Measurements from ENCODE around the gene RBM43. TPM values are rescaled to one million over a fixed set of nuclear protein-coding genes. Genes with fewer than 3 reads are reported as not detected.
"Not testable (repeated sequence)": the region's sequence is repeated elsewhere in the genome, so short reads cannot be mapped to it uniquely, and the experiment has no call there.

The RBM43 gene
- total RNA-seq, 2 donors from 2014 or later = 1.1 to 2.4 TPM

DNA sequence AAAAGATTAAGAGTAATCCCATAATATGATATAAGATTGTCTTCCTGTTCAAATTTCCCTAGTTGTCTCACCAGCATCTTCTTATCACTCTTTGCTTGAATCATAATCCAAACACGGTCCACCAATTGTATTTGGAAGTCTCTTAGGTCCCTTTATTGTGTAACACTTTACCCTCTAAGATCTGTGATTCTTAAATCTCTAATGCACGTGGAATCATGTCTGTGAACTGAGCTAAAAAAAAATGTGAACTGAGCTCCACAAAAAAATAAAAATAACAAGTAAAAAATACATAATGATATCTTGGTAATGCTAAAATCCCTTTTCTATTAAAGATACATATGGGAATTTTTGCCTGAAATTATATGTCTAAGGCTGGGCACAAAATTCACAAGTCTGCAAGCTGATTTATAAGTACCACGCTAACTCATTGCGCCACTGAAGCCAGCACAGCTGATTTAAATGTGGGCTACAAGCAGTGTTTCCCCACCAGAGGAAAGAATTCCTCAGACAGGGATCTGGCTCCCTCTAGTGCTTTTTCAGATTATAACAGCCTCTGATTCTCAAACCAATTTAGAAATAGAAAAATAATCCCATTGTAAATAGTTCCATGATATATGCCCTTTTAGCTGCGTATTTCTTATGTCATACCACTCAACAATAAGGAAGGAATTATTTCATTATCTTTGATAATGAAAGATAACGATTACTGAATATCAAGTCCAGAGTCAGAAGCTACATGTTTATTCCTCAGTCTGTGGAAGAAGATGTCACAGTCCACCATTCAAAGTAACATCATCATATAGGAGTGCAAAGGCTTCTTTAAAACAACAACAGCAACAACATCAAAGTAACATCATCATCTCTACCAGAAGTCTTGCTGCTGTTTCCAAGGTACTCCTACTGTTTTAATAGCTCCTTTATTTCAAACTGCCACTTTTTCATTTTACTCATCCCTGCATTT lies 22.9 kb downstream of the RBM43 start:
- H3K9ac ChIP-seq (ENCODE audit: extremely low read depth, low read length, poor library complexity, severe bottlenecking) = no peak overlapping the region
- TF ChIP-seq, protein P1, sequence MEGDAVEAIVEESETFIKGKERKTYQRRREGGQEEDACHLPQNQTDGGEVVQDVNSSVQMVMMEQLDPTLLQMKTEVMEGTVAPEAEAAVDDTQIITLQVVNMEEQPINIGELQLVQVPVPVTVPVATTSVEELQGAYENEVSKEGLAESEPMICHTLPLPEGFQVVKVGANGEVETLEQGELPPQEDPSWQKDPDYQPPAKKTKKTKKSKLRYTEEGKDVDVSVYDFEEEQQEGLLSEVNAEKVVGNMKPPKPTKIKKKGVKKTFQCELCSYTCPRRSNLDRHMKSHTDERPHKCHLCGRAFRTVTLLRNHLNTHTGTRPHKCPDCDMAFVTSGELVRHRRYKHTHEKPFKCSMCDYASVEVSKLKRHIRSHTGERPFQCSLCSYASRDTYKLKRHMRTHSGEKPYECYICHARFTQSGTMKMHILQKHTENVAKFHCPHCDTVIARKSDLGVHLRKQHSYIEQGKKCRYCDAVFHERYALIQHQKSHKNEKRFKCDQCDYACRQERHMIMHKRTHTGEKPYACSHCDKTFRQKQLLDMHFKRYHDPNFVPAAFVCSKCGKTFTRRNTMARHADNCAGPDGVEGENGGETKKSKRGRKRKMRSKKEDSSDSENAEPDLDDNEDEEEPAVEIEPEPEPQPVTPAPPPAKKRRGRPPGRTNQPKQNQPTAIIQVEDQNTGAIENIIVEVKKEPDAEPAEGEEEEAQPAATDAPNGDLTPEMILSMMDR (conservative IDR thresholded peaks at IDR 0.05) = peak; percentile 94
- DNase-seq = peak; percentile 67
- no peaks in the 10 kb centered on the region for H3K36me3 ChIP-seq (ENCODE audit: control insufficient read depth, insufficient read depth, low read length)
- no peak overlapping the region for H3K4me3 ChIP-seq (ENCODE audit: low read length)
- H3K27me3 Mint-ChIP-seq (ENCODE audit: insufficient read depth) = no peaks in the 10 kb centered on the region
- no peaks in the 10 kb centered on the region for H3K9me3 ChIP-seq (ENCODE audit: control insufficient read depth, low read length)
- WGBS, 2 experiments (ENCODE audit: insufficient coverage in 1 of 2, insufficient read length in 1 of 2) = 49 to 57% methylated on average over 3 to 5 of the region's 6 CpGs
- no peak overlapping the region for H3K27ac ChIP-seq (ENCODE audit: low read depth, low read length)
- no peak overlapping the region for H3K4me3 Mint-ChIP-seq
- no peaks in the 10 kb centered on the region for H3K4me1 Mint-ChIP-seq
- H3K4me1 ChIP-seq (ENCODE audit: control insufficient read depth, insufficient read depth, low read length) = no peaks in the 10 kb centered on the region
- H3K27me3 ChIP-seq (ENCODE audit: control insufficient read depth, insufficient read depth, low read length, poor library complexity, severe bottlenecking) = no peaks in the 10 kb centered on the region
- no peaks in the 10 kb centered on the region for H3K9me3 Mint-ChIP-seq
- no peak overlapping the region for H3K27ac Mint-ChIP-seq
- no peaks in the 10 kb centered on the region for H3K36me3 Mint-ChIP-seq (ENCODE audit: low read depth)

DNA sequence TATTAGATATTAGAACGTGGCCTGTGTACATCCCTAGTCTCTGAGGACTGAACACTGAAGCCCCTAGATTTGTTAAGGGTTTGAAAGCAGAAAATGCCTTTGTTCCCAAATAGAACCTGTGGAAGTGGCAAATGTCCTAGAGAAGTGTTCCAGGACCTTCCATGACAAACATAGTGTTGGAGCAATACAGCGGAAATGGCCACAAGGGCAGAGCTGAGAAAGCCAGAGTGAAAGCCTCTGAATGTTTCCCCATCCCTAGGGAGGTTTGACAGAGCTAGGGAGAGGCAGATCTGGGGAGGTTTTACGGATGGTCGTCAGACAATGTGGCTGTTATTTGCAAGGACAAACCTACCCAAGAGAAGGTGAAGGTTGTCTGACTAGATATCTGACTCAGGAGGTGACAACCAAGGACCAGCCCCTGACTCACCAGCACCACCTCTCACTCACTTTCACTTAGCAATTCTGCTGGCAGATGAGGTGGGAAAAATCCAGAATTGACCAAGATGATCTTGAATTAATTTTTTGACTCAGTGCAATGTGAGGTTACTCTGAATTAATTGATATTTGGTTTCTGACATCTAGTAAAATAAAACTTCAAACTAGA lies 24.1 kb downstream of the RBM43 start:
- TF ChIP-seq, protein P1 (conservative IDR thresholded peaks at IDR 0.05) = peak; percentile 9
- no peak for DNase-seq
- 84 to 100% methylated on average over 2 to 4 of the region's 4 CpGs for WGBS, 2 experiments (ENCODE audit: insufficient coverage in 1 of 2, insufficient read length in 1 of 2)
- Mint-ChIP-seq H3K36me3 (ENCODE audit: low read depth) (no peaks in the 10 kb centered on the region), H3K27me3 (ENCODE audit: insufficient read depth) (no peaks in the 10 kb centered on the region), H3K4me3 (no peak overlapping the region), H3K4me1 (no peaks in the 10 kb centered on the region), H3K9me3 (no peaks in the 10 kb centered on the region), H3K27ac (no peak overlapping the region)
- Histone ChIP-seq H3K27me3 (ENCODE audit: control insufficient read depth, insufficient read depth, low read length, poor library complexity, severe bottlenecking) (no peaks in the 10 kb centered on the region), H3K36me3 (ENCODE audit: control insufficient read depth, insufficient read depth, low read length) (no peaks in the 10 kb centered on the region), H3K9me3 (ENCODE audit: control insufficient read depth, low read length) (no peaks in the 10 kb centered on the region), H3K27ac (ENCODE audit: low read depth, low read length) (no peak overlapping the region), H3K4me3 (ENCODE audit: low read length) (no peak overlapping the region), H3K9ac (ENCODE audit: extremely low read depth, low read length, poor library complexity, severe bottlenecking) (no peak overlapping the region), H3K4me1 (ENCODE audit: control insufficient read depth, insufficient read depth, low read length) (no peaks in the 10 kb centered on the region)

DNA sequence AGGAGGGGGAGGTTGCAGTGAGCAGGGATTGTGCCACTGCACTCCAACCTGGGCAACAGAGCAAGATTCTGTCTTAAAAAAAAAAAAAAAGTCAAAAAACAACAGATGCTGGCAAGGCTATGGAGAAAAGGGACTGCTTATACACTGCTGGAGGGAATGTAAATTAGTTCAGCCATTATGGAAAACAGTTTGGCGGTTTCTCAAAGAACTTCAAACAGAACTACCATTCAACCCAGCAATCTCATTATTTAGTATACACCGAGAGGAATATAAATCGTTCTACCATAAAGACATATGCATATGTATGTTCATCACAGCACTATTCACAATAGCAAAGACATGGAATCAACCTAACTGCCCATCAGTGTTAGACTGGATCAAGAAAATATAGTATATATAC lies 27.9 kb downstream of the RBM43 start:
- H3K9me3 Mint-ChIP-seq; H3K9me3 ChIP-seq (ENCODE audit: control insufficient read depth, low read length); H3K36me3 ChIP-seq (ENCODE audit: control insufficient read depth, insufficient read depth, low read length); DNase-seq; H3K4me1 ChIP-seq (ENCODE audit: control insufficient read depth, insufficient read depth, low read length); H3K9ac ChIP-seq (ENCODE audit: extremely low read depth, low read length, poor library complexity, severe bottlenecking); H3K36me3 Mint-ChIP-seq (ENCODE audit: low read depth); H3K27me3 Mint-ChIP-seq (ENCODE audit: insufficient read depth); H3K4me3 Mint-ChIP-seq; H3K4me3 ChIP-seq (ENCODE audit: low read length); H3K4me1 Mint-ChIP-seq; H3K27me3 ChIP-seq (ENCODE audit: control insufficient read depth, insufficient read depth, low read length, poor library complexity, severe bottlenecking); H3K27ac Mint-ChIP-seq; H3K27ac ChIP-seq (ENCODE audit: low read depth, low read length): not testable (repeated sequence)
- WGBS, 2 experiments (ENCODE audit: insufficient coverage in 1 of 2, insufficient read length in 1 of 2) = 100% methylated on average over 3 of the region's 3 CpGs; no CpG with 5 or more reads in 1 of the 2 experiments

DNA sequence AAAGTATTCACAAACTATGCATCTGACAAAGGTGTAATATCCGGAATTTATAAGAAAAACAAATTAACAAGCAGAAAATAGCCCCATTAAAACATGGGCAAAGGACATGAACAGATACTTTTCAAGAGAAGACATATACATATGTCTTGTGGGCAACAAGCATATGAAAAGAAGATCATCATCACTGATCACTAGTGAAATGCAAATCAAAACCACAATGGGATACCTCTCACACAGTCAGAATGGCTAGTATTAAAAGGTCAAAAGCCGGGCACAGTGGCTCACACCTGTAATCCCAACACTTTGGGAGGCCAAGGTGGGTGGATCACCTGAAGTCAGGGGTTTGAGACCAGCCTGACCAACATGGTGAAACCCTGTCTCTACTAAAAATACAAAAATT lies 28.4 kb downstream of the RBM43 start:
- not testable (repeated sequence) for H3K9me3 Mint-ChIP-seq; H3K9ac ChIP-seq (ENCODE audit: extremely low read depth, low read length, poor library complexity, severe bottlenecking); H3K27me3 ChIP-seq (ENCODE audit: control insufficient read depth, insufficient read depth, low read length, poor library complexity, severe bottlenecking); H3K9me3 ChIP-seq (ENCODE audit: control insufficient read depth, low read length); H3K36me3 ChIP-seq (ENCODE audit: control insufficient read depth, insufficient read depth, low read length); H3K27ac Mint-ChIP-seq; H3K36me3 Mint-ChIP-seq (ENCODE audit: low read depth); H3K4me3 ChIP-seq (ENCODE audit: low read length); DNase-seq; H3K4me1 ChIP-seq (ENCODE audit: control insufficient read depth, insufficient read depth, low read length); H3K4me3 Mint-ChIP-seq; H3K27ac ChIP-seq (ENCODE audit: low read depth, low read length); H3K4me1 Mint-ChIP-seq; H3K27me3 Mint-ChIP-seq (ENCODE audit: insufficient read depth)
- WGBS, 2 experiments (ENCODE audit: insufficient coverage in 1 of 2, insufficient read length in 1 of 2) = 84% methylated on average over 2 of the region's 2 CpGs; no CpG with 5 or more reads in 1 of the 2 experiments

Measured in endodermal cell (in vitro differentiated cells).